ENCODE measurements around the gene P2RX6. TPM values are rescaled to one million over a fixed set of nuclear protein-coding genes. Genes with fewer than 3 reads are reported as not detected.

P2RX6 gene
- total and polyA plus RNA-seq, 2 of the 4 experiments (the other 2 are of a cell fraction): 0.90 to 1.6 TPM

GRCh38 chr22:20975541-20976290 lies 39.2 kb upstream of the P2RX6 start:
- dilution Hi-C loops (cut with HindIII; ENCODE audit: low sequenced_read_pairs, unreplicated experiment): no loop called here
- Histone ChIP-seq H3K4ac (ENCODE audit: low read depth, low read length) (no peak overlapping the region), H3K14ac (replicated peaks; ENCODE audit: low read depth, low read length) (no peak overlapping the region), H2BK15ac (ENCODE audit: low read depth, low read length) (no peak overlapping the region), H4K20me1 (ENCODE audit: insufficient read depth, low read length) (no peaks in the 10 kb centered on the region), H3K9ac (ENCODE audit: low read depth, low read length) (no peak overlapping the region), H2AK5ac (ENCODE audit: low read depth, low read length) (no peak overlapping the region), H2AFZ (replicated peaks; ENCODE audit: low read length, poor library complexity) (no peak overlapping the region), H3K79me1 (ENCODE audit: low read depth in 1 of 2, low read length in 2 of 2) (0 out of 4 replicates have a peak, but pooled peaks cover 0 to 4% of the 10 kb centered on the region in 2 experiments), H3K4me3 (ENCODE audit: insufficient read depth, low read depth, low read length) (no peak overlapping the region), H3K27ac (ENCODE audit: insufficient read depth, low read length) (no peak overlapping the region), H2BK20ac (ENCODE audit: low read depth, low read length) (no peak overlapping the region), H4K8ac (ENCODE audit: low read depth in 2 of 2, low read length in 2 of 2) (no peak overlapping the region), H3K4me1 (ENCODE audit: control insufficient read depth, insufficient read depth, low read length) (no peaks in the 10 kb centered on the region), H3K23ac (ENCODE audit: low read depth, low read length) (no peak overlapping the region), H3K27me3 (ENCODE audit: control insufficient read depth, insufficient read depth, low read length) (peaks cover 2% of the 10 kb centered on the region; the same call in 1 of the 2 replicates), H3K18ac (ENCODE audit: low read depth, low read length) (no peak overlapping the region), H3K56ac (ENCODE audit: extremely low read depth, insufficient read depth, low read length) (no peak overlapping the region), H4K5ac (ENCODE audit: low read depth, low read length) (no peak overlapping the region), H2AK9ac (replicated peaks; ENCODE audit: low read depth, low read length, poor library complexity) (no peak overlapping the region), H2BK120ac (ENCODE audit: low read depth, low read length) (no peak overlapping the region), H3K9me1 (ENCODE audit: insufficient read depth, low read length) (peaks cover 11% of the 10 kb centered on the region; the same call in 1 of the 2 replicates), H4K91ac (ENCODE audit: insufficient read depth, low read depth, low read length) (no peak overlapping the region), H3K36me3 (ENCODE audit: control insufficient read depth, insufficient read depth, low read length) (no peaks in the 10 kb centered on the region), H3K4me2 (ENCODE audit: low read depth, low read length) (no peak overlapping the region), H3K9me3 (ENCODE audit: control insufficient read depth, insufficient read depth, low read length) (peaks cover 10% of the 10 kb centered on the region), H2BK5ac (ENCODE audit: low read depth, low read length, poor library complexity, severe bottlenecking) (no peak overlapping the region)
- BruUV-seq (replicated peaks): no TSS peak
- POLR2A ChIA-PET (ENCODE audit: unreplicated experiment): no interaction called here
- no peak for DNase-seq
- TF ChIP-seq RAD21 (IDR thresholded peaks at IDR 0.05; ENCODE audit: low read length) (no peak), POLR2A (IDR thresholded peaks at IDR 0.05; ENCODE audit: low read depth, low read length) (no peak), MAFK (IDR thresholded peaks at IDR 0.05; ENCODE audit: low read depth, low read length) (no peak), CHD1 (IDR thresholded peaks at IDR 0.05; ENCODE audit: low read depth, low read length) (no peak)
- CTCF ChIA-PET: no interaction called here
- intact Hi-C loops (cut with micrococcal nuclease): no loop called here
- 83% methylated on average over 4 of the region's 14 CpGs; no CpG with 5 or more reads in 1 of the 2 experiments for whole genome bisulfite sequencing, 2 experiments (ENCODE audit: extremely low coverage in 2 of 2, insufficient read length in 1 of 2)
- ATAC-seq (ENCODE audit: low read depth): no peak
- in situ Hi-C loops (cut with MboI; ENCODE audit: low sequenced_read_pairs): no loop called here
